Coronary artery (tissue), 2 donors: Measurements from ENCODE around the gene RASGRF2.
"Not testable (repeated sequence)": the region's sequence is repeated elsewhere in the genome, so short reads cannot be mapped to it uniquely, and the experiment has no call there.

Experiments
- DNase-seq: peaks from one replicate; pipeline ENCODE4 v3.0.0-alpha.2; 2017; ENCODE audit warnings: low spot score
- H3K27ac ChIP-seq, 2 donors: fragments of 200-600 bp; sonication (generic); one replicate each; pipeline ENCODE4 v1.5.1; 2016 to 2019
- H3K4me3 ChIP-seq: fragments of 200-600 bp; sonication (generic); 2 replicates; pipeline ENCODE4 v1.5.1; 2016; ENCODE audit warnings: mild to moderate bottlenecking, moderate library complexity
- CTCF ChIP-seq: fragments of 200-600 bp; sonication (generic); IDR thresholded peaks from one replicate; pipeline ENCODE4 v1.5.1; 2019; ENCODE audit warnings: antibody characterized with exemption

RASGRF2 gene

DNA sequence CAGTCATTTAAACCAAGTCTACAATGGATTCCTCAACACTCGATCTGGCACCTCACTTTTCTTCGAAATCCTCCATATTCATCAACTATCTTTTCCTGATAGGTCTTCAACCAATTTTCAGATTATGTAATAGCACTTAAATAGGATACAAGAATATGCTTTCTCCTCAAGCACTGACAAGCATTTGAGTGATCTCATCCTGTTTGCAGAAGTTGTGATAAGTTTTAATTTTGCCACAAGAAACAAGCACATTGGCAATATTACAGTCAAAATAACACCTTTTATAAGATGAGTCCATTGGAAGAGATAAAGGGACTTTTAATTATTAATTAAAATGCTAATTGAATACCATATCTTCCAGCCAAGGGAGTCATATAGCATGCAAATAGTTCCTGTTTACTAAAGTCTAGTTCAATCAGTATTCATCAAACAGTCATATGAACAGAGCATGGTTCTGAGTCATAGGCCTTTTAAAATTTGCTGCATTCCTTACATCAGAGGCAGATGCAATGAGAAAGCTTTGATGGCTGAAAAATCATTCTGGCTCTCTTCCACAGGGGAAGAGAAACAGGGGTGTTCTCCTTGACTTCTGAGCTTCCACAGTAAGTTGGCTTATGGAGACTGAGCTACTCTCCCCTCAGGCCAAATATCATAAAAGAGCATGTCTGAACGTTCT is 308.5 kb downstream of the RASGRF2 start:
- no peak for TF ChIP-seq CTCF
- no peak for DNase-seq
- no peak overlapping the region for H3K27ac ChIP-seq
- H3K4me3 ChIP-seq, result no peak overlapping the region

DNA sequence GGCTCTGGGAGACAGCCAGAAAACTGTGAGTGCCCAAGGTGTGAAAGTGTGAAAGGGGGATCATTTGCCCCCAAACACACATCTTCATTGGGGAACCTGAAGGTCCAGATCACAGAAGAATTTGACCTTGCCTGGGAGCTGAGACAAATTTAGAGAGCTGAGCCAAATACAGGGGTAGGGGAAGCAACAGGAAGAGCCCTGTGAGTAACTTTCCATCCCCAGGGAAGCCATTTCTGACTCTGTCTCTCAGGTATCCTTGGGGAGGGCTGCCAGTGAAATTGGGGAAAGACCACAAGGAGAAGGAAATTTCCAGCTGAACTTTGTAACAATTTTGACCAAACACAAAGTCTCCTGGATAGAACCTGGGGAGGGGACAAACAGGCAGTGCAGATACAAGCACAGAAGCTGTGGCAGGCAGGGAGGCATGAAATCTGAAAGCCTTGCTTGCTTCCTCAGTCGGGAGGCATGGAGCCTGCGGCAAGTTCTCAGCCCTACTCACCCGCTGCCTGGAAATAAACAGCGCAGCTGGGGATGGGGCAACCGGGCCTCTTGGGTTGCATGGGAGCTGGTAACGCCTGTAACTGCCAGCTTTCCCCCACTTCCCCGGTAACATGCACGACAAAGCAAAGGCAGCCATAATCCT is 309.7 kb downstream of the RASGRF2 start:
- H3K4me3 ChIP-seq, result no peak overlapping the region
- no peak overlapping the region for H3K27ac ChIP-seq

GRCh38 chr5:81270394-81271027 is 310.3 kb downstream of the RASGRF2 start:
- DNase-seq, H3K4me3 ChIP-seq, H3K27ac ChIP-seq: not testable (repeated sequence)

More for the DNA sequence above, 309.7 kb downstream of the RASGRF2 start:
- DNase-seq, result no peak
- no peak for TF ChIP-seq CTCF
